Hypothalamus (tissue), 51 donors: Measurements from ENCODE around the gene CITED2.
"Not testable (repeated sequence)": the region's sequence is repeated elsewhere in the genome, so short reads cannot be mapped to it uniquely, and the experiment has no call there.

Experiments
- DNase-seq, 51 donors: peaks; one replicate each; lab custom pipeline; 2025; lab: John Stamatoyannopoulos, UW

CITED2 gene, protein sequence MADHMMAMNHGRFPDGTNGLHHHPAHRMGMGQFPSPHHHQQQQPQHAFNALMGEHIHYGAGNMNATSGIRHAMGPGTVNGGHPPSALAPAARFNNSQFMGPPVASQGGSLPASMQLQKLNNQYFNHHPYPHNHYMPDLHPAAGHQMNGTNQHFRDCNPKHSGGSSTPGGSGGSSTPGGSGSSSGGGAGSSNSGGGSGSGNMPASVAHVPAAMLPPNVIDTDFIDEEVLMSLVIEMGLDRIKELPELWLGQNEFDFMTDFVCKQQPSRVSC

DNA sequence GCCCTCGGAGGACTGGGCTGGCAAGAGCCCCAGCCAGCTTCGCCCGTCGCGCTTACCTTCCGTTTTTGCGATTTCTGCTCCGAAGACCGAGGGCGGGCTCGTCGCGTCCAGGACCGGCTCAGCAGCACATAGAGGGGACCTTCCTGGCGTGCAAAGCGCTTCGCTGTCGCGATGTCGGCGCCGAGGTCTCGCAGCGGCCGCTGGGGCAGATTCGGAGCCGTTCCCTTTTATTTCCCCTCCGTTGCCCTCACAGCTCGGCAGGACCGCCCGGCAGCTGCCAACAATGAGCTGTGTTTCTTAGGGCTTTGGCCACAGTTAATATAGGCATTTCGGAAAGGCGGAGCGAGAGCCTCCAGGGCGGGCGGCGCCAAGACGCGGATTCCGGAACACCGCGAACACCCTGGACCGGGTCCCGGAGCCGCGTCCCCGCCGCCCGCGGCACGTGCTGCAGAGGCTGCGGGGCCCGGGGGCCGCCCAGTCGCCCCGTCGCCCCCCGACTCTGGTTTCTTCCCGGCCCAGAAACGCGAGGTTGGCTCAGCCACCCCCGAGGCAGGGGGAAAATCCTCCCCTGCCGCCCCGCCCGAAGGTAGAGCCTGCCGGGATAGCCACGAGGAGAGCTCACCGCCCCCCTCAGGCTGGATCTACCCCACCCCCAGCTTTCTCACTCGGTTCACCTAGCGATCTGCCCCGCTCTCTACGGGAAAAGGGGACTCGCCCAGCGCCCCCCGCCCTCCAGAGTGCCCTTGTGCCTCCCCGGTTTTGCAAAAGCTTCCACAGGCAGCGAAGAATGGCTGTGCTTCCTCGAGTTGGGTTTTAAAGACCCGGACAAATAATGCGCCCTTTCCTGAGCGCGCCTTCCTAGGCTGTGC is at the start of gene CITED2:
TSS of gene CITED2 (minus strand) at position 292 of the 869 bp plus-strand sequence. CDS start 704 bp downstream, outside the sequence.
- DNase-seq, result peak; percentile 50 to 97 (median 84)

DNA sequence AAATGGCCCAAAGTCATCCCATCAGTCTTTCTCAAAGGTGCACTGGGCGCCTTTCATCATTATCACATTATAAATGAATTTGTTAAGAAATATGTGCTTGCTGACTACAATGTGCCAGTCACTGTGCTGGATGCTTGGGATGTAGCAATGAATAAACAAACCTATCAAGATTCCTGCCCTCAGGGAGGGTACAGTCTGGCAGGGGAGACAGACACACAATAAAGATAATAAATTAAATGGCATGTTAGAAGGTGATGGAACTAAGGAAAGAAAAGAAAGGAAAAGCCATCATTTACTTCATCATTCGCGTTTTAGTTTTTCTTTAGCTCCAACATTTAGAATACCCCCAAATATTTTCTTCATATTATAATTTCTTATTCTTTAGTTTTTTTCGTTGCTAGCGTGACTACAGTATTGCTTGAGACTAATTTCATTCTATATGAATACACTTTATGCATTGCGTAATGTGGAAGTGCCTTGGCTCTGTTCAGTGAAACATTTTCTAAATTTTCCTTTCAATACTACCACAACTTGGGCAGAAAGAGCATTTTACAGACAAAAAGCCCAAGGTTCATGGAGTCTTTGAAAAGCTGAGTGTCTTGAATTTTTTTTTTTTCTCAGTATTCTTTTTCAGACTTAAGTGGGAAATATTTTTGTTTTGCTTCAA is 48.7 kb upstream of the CITED2 start:
- DNase-seq, result no peak

DNA sequence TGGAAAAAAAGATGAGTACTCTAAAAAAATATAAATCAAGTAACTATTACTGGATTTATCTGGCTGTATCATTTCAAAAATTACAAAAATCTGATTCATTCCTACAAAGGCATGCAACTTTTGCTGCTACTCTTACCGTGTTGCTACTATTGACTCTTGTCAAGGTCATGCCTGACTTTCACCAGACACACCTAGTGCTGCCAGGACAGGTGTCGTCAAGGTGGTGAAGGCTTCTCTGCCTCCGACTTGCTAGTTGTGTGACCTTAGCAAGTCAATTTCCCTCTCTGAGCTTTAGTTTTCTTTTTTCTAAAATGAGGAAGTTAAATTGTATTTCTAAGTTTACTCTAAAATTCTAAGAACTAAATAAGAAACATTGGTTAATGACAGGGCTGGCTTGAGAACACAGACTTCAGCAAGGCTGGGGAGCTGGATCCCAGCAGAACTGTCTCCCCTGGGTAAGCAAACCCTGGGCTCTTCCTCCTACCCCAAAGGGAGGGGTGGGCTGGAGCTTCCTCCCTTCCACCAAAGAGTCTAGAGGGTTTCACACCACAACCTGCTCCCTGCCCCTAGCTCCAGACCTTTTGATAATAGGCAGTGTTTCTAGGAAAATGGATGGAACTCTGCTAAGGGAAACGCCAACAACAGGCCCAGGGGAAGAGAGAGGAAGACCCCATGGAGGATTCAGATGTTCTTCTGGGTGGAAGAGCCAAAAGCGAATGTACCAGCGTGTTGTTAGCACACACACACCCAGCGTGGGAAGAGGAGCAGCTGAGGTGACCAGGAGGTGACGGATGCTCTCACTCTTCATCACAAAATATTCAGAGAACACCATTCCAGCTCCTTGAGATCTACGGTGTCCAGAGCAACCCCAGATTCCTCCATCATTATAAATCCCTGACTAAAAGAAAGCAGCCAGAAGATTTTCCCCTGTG is 47.9 kb upstream of the CITED2 start:
- DNase-seq, result no peak

DNA sequence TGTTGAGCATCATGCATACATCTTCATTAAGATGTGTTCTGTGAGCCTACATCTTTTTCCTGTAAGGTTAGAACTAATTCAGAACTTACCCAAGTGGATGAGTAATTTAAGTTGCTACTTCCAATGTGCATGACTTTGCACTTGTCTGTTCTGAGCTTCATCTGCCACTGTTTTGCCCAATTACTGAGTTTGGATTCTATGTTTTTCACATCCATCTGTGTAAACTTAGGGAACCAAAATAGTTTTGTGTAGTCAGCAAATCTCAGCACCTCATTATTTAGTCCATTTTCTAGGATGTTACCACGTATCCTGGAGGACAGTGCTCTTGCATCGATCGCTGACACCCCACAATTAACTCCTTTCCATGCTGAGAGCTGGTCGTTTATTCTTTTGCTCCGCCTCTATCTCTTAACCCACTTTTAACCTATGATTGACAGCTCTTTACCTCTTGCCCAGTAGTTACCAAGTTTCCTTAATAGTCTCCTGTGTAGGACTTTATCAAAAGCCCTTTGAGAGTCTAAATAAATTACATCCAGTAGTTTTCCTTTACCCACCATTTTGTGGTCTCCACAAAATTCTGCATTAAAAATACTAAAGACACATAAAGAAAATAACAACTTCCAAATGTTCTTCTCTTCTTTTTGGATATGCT is 44.2 kb upstream of the CITED2 start:
- DNase-seq, result no peak

DNA sequence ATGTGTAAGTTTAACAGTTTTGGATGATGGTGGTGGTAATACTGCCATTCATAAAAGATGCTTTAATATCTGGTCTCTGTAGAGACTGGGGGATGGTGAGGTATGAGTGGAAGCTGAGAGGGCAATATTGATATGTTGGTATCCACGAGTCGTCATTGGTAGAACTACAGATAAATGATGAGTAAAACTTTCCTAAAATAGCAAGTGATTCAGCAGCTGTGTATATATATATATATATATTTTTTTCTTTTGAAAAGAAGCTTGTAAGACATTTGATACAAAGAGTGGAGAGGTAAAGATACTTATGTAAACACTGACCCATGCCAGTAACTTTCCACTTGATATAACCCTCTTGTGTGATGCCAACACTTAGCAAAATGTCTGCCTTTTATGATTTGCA is 41.7 kb upstream of the CITED2 start:
- DNase-seq, result no peak

DNA sequence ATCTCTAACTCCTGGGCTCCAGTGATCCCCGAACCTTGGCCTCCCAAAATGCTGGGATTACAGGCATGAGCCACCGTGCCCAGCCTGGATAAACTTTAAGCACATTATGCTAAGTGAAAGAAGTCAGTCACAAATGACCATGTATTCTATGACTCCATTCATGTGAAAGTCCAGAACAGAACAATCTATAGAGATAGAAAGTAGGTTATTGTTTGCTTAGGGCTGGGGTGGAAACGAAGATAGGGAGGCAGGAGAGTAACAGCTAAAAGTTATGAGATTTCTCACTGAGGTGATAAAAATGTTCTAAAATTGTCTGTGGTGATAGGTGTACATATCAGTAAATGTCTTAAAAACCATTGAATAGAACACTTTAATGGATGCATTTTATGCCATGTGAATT is 40.9 kb upstream of the CITED2 start:
- DNase-seq, result no peak

DNA sequence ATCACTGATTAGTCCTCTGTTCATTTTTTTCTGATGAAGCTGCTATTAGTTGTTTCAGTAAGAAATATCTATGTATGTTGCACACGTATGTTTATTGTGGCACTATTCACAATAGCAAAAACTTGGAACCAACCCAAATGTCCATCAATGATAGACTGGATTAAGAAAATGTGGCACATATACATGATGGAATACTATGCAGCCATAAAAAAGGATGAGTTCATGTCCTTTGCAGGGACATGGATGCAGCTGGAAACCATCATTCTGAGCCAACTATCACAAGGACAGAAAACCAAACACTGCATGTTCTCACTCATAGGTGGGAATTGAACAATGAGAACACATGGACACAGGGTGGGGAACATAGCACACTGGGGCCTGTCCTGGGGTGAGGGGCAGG is 37.7 kb upstream of the CITED2 start:
- DNase-seq, result not testable (repeated sequence)

DNA sequence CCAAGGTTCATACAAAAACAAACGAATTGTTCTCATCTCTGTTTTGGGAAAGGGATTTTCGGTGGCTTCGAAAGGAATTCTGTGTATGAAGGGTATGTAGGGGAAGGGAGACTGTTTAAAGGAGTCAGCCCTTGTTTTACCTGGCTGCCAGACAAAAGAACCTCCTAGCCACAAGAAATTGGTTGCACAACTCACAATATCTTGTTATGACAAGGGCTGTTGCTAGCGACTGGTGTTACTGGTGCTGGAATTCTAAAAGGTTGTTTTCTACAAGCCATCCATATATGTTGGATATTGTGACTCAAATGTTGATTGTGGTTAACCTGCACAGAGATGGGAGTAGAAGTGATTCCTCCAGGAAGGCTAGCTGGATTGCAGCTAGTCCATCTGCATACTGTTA is 34.6 kb upstream of the CITED2 start:
- DNase-seq, result no peak

DNA sequence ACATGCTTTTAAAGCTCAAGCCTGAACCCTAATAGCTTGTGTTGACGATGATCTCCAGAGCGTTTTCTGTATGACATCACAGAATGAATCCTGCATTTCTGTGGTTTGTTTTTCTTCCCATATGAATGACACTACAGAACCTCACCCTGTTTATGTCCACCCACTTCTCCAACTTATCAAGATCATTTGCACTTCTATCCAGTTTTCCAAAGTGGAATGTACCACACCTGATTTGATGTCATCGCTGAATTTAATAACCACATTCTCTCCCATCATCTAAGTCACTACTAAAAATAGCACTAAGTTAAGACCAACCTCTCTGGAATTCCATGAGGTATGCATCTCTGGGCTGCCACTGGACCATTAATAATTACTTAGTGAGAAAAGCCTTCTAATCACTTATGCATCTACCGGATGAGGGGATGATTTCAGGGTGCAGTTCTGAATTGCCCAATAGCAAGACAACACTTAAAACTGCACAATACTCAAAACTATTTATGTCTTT is 33.3 kb upstream of the CITED2 start:
- no peak for DNase-seq

DNA sequence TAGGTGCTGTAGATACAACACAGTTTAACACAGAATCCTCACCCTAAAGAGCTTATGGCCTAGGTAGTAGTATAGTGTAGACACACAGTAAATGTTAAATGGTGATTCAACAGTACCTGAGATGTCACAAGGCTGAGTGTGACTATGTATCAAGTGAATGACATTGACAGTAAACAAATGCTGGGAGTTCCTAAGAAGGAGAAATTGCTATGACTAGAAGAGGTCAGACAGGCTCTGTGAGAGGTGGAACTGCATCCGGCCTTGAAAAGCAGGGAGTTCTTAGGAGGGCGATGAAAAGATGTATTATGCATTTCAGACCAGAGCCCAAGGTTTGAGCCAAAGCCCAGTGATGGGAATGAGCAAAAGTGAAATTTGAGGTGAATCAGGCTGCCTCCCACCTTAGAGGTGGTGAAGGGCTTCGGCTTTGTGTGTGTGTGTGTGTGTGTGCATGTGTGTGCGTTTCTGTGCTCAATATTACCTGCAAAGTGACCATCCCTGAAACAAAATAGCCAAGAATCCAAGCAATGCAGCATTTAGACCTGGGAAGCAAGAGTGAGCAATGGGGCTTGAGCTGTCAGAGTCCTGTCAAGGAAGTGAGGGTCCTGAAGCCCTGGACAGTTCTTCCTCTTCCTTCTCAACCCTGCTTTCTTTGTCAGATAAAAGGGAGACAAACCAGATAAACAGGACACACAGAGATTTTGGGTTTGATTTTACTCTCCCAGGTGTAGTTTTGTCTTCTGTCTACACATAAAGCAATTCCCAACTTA is 32.3 kb upstream of the CITED2 start:
- DNase-seq, result no peak

DNA sequence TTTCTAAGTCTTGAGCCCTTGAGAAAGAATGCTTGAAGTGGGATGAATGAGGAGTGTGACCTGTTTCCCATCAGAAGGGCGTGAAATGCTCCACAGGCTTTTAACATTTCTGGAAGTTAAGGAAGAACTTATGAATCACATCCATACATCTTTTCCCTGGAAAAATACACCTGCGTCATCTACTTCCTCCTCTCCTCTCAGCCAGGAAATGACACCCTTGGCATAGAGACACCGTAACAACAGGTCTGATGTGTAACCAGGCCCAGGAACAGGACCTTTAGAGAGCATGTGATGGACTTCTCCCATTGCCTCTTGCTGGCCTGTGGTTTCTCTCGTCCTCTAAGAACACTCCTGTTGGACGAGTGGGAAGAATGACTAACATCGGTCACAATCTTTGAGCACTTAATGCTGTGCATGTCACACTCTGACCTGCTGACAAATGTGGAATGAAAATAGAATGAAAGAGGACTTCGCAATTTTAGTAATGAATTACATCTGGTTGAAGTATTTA is 28.5 kb upstream of the CITED2 start:
- no peak for DNase-seq

DNA sequence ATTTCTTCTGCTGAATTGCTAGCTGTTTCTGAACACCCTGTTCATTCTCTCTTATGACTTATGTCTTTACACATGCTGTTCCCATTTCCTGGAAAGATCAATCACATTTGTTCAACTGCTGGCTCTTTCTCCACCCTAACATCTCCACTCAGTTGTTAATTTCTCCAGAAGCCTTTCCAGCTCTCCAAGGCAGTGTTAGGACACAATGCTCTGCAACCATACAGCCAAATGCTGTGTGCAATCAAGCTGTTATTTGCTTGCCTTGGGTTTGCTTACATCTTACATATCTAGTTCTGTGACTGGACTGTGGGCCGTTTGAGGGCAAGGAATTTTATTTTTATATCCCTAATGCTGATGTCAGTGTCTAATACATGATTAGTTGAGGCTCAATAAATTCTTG is 24.2 kb upstream of the CITED2 start:
- no peak for DNase-seq

DNA sequence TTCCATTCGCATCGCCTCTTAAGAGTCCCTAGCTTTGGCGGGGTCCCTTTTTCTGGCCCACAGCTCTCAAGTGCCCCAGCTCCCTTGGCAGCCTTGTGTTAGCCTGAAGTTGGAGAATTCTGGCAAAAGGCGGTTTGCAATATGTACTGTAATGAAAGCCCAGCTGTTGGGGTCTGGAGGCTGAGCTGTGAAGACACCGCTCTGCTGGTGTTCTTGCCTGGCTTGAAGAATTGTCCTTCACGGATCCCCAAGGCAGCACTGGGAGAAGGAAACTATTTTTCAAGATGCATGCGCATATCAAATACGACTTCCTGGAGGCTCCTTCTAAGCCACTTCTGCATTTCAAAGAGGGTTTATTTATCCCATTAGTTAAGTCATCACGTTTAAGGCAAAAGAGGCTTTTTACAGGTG is 21.4 kb upstream of the CITED2 start:
- DNase-seq, result no peak

DNA sequence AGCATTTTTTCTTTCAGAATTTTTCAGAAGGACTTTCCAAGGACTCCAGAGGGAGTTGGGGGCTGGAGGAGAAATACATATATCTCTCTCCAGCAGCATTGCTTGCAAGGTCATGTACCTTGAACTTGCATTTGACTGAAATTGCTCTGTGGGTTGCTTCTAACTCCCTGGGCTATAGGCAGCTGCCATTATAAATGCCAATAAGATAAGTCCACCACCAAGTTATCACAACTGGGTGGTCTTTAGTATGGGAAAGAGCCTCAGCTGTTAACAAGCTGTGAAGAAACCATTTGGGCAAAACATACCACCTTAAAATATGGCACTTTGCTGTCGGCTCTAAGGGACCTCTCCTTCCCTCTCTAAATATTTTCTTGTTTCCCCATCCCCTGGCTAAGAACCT is 20.9 kb upstream of the CITED2 start:
- DNase-seq, result no peak

DNA sequence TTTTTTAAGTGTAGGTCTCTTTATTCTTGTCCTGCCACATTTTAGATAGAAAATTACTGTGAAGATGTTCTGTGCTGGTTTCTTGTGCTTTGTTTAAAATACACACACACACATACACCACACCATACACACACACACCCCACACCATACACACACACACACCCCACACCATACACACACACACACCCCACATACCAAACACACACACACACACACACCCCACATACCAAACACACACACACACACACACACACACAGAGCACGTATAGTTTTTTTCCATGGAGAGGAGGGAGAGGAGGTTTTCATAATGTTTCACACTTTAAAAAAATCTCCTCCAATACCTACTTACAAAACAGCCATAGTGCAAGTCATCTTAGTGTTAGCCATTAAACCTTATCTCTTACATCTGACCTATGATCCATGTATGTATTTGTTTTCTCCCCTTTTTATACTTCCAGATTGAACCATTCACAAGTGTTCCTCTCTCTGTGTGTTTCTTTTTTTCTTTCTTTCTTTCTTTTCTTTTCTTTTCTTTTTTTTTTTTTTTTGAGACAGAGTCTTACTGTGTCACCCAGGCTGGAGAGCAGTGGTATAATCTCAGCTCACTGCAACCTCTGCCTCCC is 19.7 kb upstream of the CITED2 start:
- no peak for DNase-seq

DNA sequence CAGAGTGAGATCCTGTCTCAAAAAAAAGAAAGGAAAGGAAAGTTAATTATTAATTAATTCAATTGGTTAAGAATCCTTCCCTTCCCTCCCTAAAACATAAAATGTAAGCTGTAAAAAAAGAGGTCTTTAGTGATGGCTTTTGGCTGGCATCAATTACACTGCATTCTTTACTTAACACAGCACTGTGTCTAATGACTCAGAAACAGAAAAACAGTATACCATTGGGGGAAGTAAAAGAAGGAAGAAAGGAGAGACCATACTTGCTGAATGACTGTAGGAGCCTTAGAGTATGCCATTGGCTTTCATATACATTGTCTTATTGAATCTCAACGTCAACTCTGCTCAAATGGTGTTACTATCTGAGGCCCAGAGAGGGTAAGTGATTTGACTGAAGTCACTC is 18.3 kb upstream of the CITED2 start:
- no peak for DNase-seq

DNA sequence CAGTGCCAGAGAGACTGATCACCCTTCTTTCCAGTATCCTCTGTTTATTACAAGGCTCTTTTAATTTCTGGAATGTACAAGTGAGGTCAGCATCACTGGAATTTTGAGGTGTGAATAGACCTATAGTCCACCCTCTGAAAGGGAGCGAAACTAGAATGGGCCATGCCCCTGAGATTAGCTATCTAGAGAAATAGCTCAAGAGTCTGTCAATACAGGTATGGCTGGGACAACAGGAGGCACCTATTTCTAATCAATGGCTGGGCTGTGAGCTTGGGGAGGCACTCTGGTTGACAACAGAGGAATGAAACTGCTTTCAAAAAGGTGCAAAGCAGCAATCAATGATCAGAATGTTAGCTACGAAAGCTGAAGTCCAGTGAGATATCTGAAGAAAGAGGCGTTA is 17.3 kb upstream of the CITED2 start:
- DNase-seq, result no peak

DNA sequence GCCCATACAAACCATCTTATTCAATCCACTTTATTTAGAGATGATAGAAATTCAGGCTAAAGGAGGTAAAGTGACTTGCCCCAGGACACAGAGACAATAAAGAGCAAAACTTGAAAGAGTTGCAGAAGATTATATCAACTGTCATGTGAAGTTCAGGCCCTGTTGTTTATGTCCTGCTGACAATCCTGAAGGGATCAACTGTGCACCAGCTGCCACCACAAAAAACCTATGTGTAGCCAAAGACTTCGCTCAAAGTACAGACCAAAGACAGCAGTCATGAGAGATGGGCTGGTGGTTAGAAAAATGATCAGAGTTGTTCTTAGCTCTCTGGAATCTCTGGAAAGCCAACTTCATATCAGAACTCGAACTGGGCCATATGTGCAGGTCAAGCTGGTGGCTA is 16.0 kb upstream of the CITED2 start:
- DNase-seq, result no peak
